BLaER1 treated with 17β-estradiol and CSF1 and Interleukin-3, amounts not matched to agents 10 nM and 100 nM (cell line): ENCODE results near the gene PKDCC.

Experiments used
- H3K27ac ChIP-seq, 11 experiments: shearing (Covaris generic); formaldehyde crosslinking; 2 replicates each; pipeline ENCODE4 v1.8.1; 2022
- H3K27me3 ChIP-seq, 11 experiments: shearing (Covaris generic); formaldehyde crosslinking; 2 replicates each; pipeline ENCODE4 v1.8.1; 2022
- H3K36me3 ChIP-seq, 11 experiments: shearing (Covaris generic); formaldehyde crosslinking; 2 replicates each; pipeline ENCODE4 v1.8.1; 2022
- H3K4me1 ChIP-seq, 10 experiments: shearing (Covaris generic); formaldehyde crosslinking; 2 replicates each; pipeline ENCODE4 v1.8.1; 2022
- H3K4me2 ChIP-seq, 11 experiments: shearing (Covaris generic); formaldehyde crosslinking; 2 replicates each; pipeline ENCODE4 v1.8.1; 2022
- H3K4me3 ChIP-seq, 10 experiments: shearing (Covaris generic); formaldehyde crosslinking; 2 replicates each; pipeline ENCODE4 v1.8.1; 2022
- H3K9ac ChIP-seq, 11 experiments: shearing (Covaris generic); formaldehyde crosslinking; 2 replicates each; pipeline ENCODE4 v1.8.1; 2022
- H3K9me3 ChIP-seq, 11 experiments: shearing (Covaris generic); formaldehyde crosslinking; replicated peaks in 1 of 11; 2 replicates each; pipeline ENCODE4 v1.8.1; 2022
- H4K20me1 ChIP-seq, 11 experiments: shearing (Covaris generic); formaldehyde crosslinking; 2 replicates each; pipeline ENCODE4 v1.8.1; 2022
- Cebpa-rat ChIP-seq, 11 experiments: shearing (Covaris generic); IDR thresholded peaks; 2 replicates each; pipeline ENCODE4 v1.8.1; 2022

PKDCC gene

GRCh38 chr2:42043789-42044394, 3.9 kb upstream of the PKDCC start:
- Histone ChIP-seq H3K36me3 (no peaks in the 10 kb centered on the region), H3K4me2 (peak overlapping the region in 8 of 11 experiments; percentile 51 to 100 (median 89); a peak in 11 of 22 replicates), H3K27ac (no peak overlapping the region), H3K4me3 (no peak overlapping the region), H3K9me3 (no peaks in the 10 kb centered on the region), H3K4me1 (peaks cover 4 to 64% (median 50%) of the 10 kb centered on the region in 10 experiments), H3K9ac (no peak overlapping the region), H4K20me1 (peaks cover 0 to 9% (median 0%) of the 10 kb centered on the region in 11 experiments; a peak in 6 of 22 replicates), H3K27me3 (peaks cover 0 to 16% (median 0%) of the 10 kb centered on the region in 11 experiments; a peak in 4 of 22 replicates)
- no peak for TF ChIP-seq Cebpa-rat (IDR thresholded peaks at IDR 0.05)

- Histone ChIP-seq H3K9me3 (no peaks in the 10 kb centered on the region), H3K27ac (peak overlapping the region in 3 of 11 experiments; percentile 55 to 98 (median 65); a peak in 4 of 22 replicates), H3K27me3 (peaks cover 0 to 18% (median 0%) of the 10 kb centered on the region in 11 experiments; a peak in 4 of 22 replicates), H3K4me1 (peaks cover 14 to 71% (median 61%) of the 10 kb centered on the region in 10 experiments), H3K36me3 (peaks cover 0 to 7% (median 0%) of the 10 kb centered on the region in 11 experiments; a peak in 3 of 22 replicates), H4K20me1 (peaks cover 0 to 19% (median 0%) of the 10 kb centered on the region in 11 experiments; a peak in 8 of 22 replicates), H3K4me3 (no peak overlapping the region), H3K9ac (peak overlapping the region in 3 of 11 experiments; percentile 40 to 76 (median 62); a peak in 2 of 22 replicates), H3K4me2 (peak overlapping the region in 10 of 11 experiments; percentile 14 to 100 (median 70); a peak in 17 of 22 replicates)
- no peak for TF ChIP-seq Cebpa-rat (IDR thresholded peaks at IDR 0.05)
These were observed 2.9 kb upstream of the PKDCC start for GRCh38 chr2:42044939-42045338.

GRCh38 chr2:42045352-42045751, 2.5 kb upstream of the PKDCC start:
- H3K9me3 ChIP-seq = no peaks in the 10 kb centered on the region
- peaks cover 0 to 24% (median 0%) of the 10 kb centered on the region in 11 experiments; a peak in 8 of 22 replicates for H4K20me1 ChIP-seq
- peaks cover 19 to 75% (median 65%) of the 10 kb centered on the region in 10 experiments for H3K4me1 ChIP-seq
- peak overlapping the region in 9 of 11 experiments; percentile 52 to 100 (median 96); a peak in 16 of 22 replicates for H3K4me2 ChIP-seq
- H3K9ac ChIP-seq = peak overlapping the region in 4 of 11 experiments; percentile 40 to 76 (median 58); a peak in 6 of 22 replicates
- peaks cover 0 to 11% (median 0%) of the 10 kb centered on the region in 11 experiments; a peak in 3 of 22 replicates for H3K36me3 ChIP-seq
- peaks cover 0 to 18% (median 0%) of the 10 kb centered on the region in 11 experiments; a peak in 4 of 22 replicates for H3K27me3 ChIP-seq
- no peak overlapping the region for H3K4me3 ChIP-seq
- peak overlapping the region in 4 of 11 experiments; percentile 55 to 98 (median 68); a peak in 7 of 22 replicates for H3K27ac ChIP-seq
- no peak for TF ChIP-seq Cebpa-rat (IDR thresholded peaks at IDR 0.05)

GRCh38 chr2:42045848-42046748, 1.7 kb upstream of the PKDCC start:
- no peak for TF ChIP-seq Cebpa-rat (IDR thresholded peaks at IDR 0.05)
- Histone ChIP-seq H3K4me2 (peak overlapping the region in 9 of 11 experiments; percentile 57 to 100 (median 98); a peak in 18 of 22 replicates), H3K27ac (peak overlapping the region in 6 of 11 experiments; percentile 3 to 98 (median 60); a peak in 11 of 22 replicates), H3K4me1 (peaks cover 24 to 76% (median 70%) of the 10 kb centered on the region in 10 experiments), H3K4me3 (peak overlapping the region in 1 of 10 experiments; percentile 99; a peak in 1 of 20 replicates), H3K36me3 (peaks cover 0 to 15% (median 0%) of the 10 kb centered on the region in 11 experiments; a peak in 3 of 22 replicates), H3K9me3 (no peaks in the 10 kb centered on the region), H4K20me1 (peaks cover 0 to 31% (median 0%) of the 10 kb centered on the region in 11 experiments; a peak in 8 of 22 replicates), H3K9ac (peak overlapping the region in 6 of 11 experiments; percentile 16 to 99 (median 76); a peak in 9 of 22 replicates), H3K27me3 (peaks cover 0 to 18% (median 0%) of the 10 kb centered on the region in 11 experiments; a peak in 4 of 22 replicates)

- peak overlapping the region; percentile 70 to 99 (median 86) for H3K4me3 ChIP-seq
- H3K4me2 ChIP-seq = peak overlapping the region; percentile 82 to 100 (median 98)
- H3K27ac ChIP-seq = peak overlapping the region in 10 of 11 experiments; percentile 18 to 98 (median 84); a peak in 19 of 22 replicates
- peak in 2 of 11 experiments; percentile 39 to 88; a peak in 3 of 22 replicates for TF ChIP-seq Cebpa-rat (IDR thresholded peaks at IDR 0.05)
- H3K36me3 ChIP-seq = peaks cover 0 to 22% (median 4%) of the 10 kb centered on the region in 11 experiments; a peak in 4 of 22 replicates
- peak overlapping the region; percentile 56 to 99 (median 90); a peak in 21 of 22 replicates for H3K9ac ChIP-seq
- no peaks in the 10 kb centered on the region for H3K9me3 ChIP-seq
- peaks cover 24 to 83% (median 77%) of the 10 kb centered on the region in 10 experiments for H3K4me1 ChIP-seq
- peaks cover 0 to 18% (median 0%) of the 10 kb centered on the region in 11 experiments; a peak in 4 of 22 replicates for H3K27me3 ChIP-seq
- H4K20me1 ChIP-seq = peaks cover 0 to 40% (median 0%) of the 10 kb centered on the region in 11 experiments; a peak in 8 of 22 replicates
These were observed 868 bp upstream of the PKDCC start for GRCh38 chr2:42046819-42047487.

GRCh38 chr2:42048299-42049220, 739 bp downstream of the PKDCC start:
- H3K9me3 ChIP-seq = no peaks in the 10 kb centered on the region
- TF ChIP-seq Cebpa-rat (IDR thresholded peaks at IDR 0.05) = no peak
- H3K27ac ChIP-seq = peak overlapping the region in 10 of 11 experiments; percentile 63 to 98 (median 89); a peak in 21 of 22 replicates
- peaks cover 0 to 56% (median 3%) of the 10 kb centered on the region in 11 experiments; a peak in 9 of 22 replicates for H4K20me1 ChIP-seq
- H3K36me3 ChIP-seq = peaks cover 0 to 39% (median 16%) of the 10 kb centered on the region in 11 experiments; a peak in 13 of 22 replicates
- peak overlapping the region; percentile 80 to 99 (median 90); a peak in 21 of 22 replicates for H3K9ac ChIP-seq
- H3K4me1 ChIP-seq = peaks cover 24 to 84% (median 78%) of the 10 kb centered on the region in 10 experiments
- peak overlapping the region; percentile 83 to 99 (median 97) for H3K4me2 ChIP-seq
- peak overlapping the region; percentile 70 to 99 (median 86) for H3K4me3 ChIP-seq
- H3K27me3 ChIP-seq = peaks cover 0 to 18% (median 0%) of the 10 kb centered on the region in 11 experiments; a peak in 4 of 22 replicates
